Stomach smooth muscle (tissue), 2 donors: Measurements from ENCODE around the gene DENND6B.
"Not testable (repeated sequence)": the region's sequence is repeated elsewhere in the genome, so short reads cannot be mapped to it uniquely, and the experiment has no call there.

ENCODE experiments used
- H3K27ac ChIP-seq: one replicate; pipeline ENCODE4 v1.7.0; 2013; ENCODE audit warnings: mild to moderate bottlenecking, low read length, inconsistent platforms
- H3K27me3 ChIP-seq, 2 donors: one replicate each; pipeline ENCODE4 v1.7.0; 2013; ENCODE audit warnings: low read length in 2 of 2; ENCODE audit not compliant: insufficient read depth in 2 of 2, control insufficient read depth in 1 of 2
- H3K36me3 ChIP-seq, 2 donors: one replicate each; pipeline ENCODE4 v1.7.0; 2013; ENCODE audit warnings: low read length in 2 of 2; ENCODE audit not compliant: control insufficient read depth in 2 of 2, insufficient read depth in 2 of 2
- H3K4me1 ChIP-seq: one replicate; pipeline ENCODE4 v1.7.0; 2013; ENCODE audit warnings: low read length; ENCODE audit not compliant: control insufficient read depth, insufficient read depth
- H3K4me3 ChIP-seq, 2 donors: one replicate each; pipeline ENCODE4 v1.7.0; 2013; ENCODE audit warnings: low read length in 2 of 2
- H3K9ac ChIP-seq, 2 donors: one replicate each; pipeline ENCODE4 v1.7.0; 2013; ENCODE audit warnings: low read length in 2 of 2, mild to moderate bottlenecking in 1 of 2
- H3K9me3 ChIP-seq, 2 donors: one replicate each; pipeline ENCODE4 v1.7.0; 2013; ENCODE audit warnings: low read length in 2 of 2; ENCODE audit not compliant: control insufficient read depth in 2 of 2
- donor health status: healthy.
- donor health status: Pancreatic carcinoma.

DENND6B gene, protein sequence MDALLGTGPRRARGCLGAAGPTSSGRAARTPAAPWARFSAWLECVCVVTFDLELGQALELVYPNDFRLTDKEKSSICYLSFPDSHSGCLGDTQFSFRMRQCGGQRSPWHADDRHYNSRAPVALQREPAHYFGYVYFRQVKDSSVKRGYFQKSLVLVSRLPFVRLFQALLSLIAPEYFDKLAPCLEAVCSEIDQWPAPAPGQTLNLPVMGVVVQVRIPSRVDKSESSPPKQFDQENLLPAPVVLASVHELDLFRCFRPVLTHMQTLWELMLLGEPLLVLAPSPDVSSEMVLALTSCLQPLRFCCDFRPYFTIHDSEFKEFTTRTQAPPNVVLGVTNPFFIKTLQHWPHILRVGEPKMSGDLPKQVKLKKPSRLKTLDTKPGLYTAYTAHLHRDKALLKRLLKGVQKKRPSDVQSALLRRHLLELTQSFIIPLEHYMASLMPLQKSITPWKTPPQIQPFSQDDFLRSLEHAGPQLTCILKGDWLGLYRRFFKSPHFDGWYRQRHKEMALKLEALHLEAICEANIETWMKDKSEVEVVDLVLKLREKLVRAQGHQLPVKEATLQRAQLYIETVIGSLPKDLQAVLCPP

DNA sequence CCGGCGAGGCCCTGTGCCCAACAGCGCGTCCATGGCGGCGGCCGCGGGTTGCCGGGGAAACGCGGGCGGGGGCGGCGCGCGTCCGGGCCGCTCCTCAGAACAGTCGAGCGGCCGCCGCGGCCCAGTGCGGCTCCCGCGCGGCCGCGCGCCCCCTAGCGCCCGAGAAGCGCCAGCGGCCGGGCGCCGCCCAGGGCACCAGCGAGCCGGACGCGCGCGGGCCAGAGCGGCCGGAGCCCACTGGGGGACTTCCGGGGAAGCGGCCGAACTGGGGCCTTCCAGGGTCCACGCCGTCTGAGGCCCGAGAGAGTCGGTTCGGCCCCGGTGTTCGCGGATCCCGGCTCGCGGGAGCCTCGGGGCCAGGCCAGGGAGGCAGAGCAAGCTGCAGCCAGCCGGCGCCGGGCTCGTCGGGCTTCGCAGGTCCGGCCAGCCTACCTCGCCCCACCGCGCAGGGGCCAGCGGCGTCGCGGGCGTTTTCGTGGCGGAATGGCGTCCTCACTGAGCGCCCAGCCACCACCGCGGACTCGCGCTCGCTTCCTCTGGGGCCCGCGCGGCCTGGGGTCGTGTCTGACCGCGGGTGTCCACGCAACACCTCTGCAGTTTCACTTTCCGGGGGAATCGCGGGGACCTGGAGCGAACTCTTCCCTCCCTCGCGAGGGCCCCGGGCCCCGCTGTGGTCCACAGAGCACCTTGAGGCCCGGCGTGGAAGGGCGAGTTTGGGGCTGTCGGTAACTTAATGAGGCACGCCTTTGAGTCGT is at the start of gene DENND6B:
Gene DENND6B, minus strand, starts transcription at position 57 of the 755 bp plus-strand sequence. Its CDS starts 24 bp downstream, at position 33.
- Histone ChIP-seq H3K4me1 (peaks cover 16% of the 10 kb centered on the region), H3K27me3 (no peaks in the 10 kb centered on the region), H3K9ac (peak within 1 kb of the TSS; percentile 88 to 94), H3K9me3 (no peaks in the 10 kb centered on the region), H3K4me3 (peak within 1 kb of the TSS; percentile 66 to 80), H3K36me3 (no peaks in the 10 kb centered on the region), H3K27ac (peak within 1 kb of the TSS; percentile 85)

DNA sequence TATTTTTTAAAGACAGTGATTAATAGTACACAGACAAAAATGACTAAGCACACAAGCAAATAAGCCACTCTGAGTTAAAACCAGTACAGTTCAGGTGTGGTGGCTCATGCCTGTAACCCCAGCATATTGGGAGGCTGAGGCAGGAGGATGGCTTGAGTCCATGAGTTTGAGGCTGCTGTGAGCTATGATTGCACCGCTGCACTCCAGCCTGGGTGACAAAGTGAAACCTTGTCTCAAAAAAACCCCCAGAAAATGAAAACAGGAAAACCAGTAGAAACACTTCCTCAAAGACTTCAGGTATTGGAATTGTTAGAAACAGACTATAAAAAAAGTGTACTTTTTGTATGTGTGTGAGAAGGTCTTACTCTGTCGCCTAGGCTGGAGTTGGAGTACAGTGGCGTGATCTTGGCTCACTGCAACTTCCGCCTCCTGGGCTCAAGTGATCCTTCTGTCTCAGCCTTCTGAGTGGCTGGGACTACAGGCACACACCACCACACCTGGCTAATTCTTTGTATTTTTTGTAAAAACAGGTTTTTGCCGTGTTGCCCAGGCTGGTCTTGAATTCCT is 49.4 kb upstream of the DENND6B start:
- no peaks in the 10 kb centered on the region for H3K4me1 ChIP-seq
- H3K4me3 ChIP-seq: no peak overlapping the region
- H3K9me3 ChIP-seq: no peaks in the 10 kb centered on the region
- no peak overlapping the region for H3K27ac ChIP-seq
- peaks cover 11 to 13% of the 10 kb centered on the region in 2 donors for H3K36me3 ChIP-seq
- H3K27me3 ChIP-seq: no peaks in the 10 kb centered on the region
- H3K9ac ChIP-seq: no peak overlapping the region

DNA sequence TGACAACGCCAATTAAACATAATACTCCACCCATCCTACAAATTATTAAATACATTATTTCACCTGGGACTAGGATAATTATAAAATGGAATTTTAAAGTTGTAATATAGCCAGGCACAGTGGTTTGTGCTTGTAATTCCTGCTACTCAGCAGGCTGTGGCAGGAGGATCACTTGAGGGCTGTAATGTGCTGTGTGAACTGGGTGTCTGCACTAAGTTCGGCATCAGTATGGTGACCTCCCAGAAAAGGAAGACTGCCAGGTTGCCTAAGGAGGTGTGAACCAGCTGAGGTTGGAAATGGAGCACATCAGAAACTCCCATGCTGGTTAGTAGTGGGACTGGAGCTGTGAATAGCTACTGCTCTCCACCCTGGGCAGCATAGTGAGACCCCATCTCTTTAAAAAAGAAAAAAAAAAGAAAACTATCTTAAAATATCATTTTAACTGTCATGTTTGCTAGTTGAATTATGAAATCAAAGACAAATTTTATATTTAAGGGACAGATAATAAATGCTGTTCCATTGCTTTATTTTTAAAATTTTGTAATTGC is 44.4 kb upstream of the DENND6B start:
- H3K27ac ChIP-seq: no peak overlapping the region

DNA sequence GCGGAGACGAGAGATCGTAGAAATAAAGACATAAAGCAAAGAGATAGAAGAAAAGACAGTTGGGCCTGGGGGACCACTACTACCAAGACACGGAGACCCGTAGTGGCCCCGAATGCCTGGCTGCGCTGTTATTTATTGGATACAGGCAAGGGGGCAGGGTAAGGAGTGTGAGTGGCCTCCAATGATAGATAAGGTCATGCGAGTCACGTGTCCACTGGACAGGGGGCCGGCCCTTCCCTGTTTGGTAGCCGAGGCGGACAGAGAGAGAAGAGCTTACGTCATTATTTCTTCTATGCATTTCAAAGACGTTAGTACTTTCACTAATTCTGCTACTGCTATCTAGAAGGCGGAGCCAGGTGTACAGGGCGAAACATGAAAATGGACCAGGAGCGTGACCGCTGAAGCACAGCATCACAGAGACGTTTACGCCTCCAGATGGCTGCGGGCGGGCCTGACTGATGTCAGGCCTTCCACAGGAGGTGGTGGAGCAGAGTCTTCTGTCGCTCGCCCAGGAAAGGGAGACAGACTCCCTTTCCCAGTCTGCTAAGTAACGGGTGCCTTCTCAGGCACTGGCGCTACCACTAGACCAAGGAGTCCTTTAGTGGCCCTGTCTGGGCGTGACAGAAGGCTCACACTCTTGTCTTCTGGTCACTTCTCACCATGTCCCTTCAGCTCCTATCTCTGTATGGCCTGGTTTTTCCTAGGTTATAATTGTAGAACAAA is 41.1 kb upstream of the DENND6B start:
- H3K27ac ChIP-seq: no peak overlapping the region
- H3K9me3 ChIP-seq: no peaks in the 10 kb centered on the region
- H3K4me1 ChIP-seq: peaks cover 1% of the 10 kb centered on the region
- no peaks in the 10 kb centered on the region for H3K27me3 ChIP-seq
- no peak overlapping the region for H3K9ac ChIP-seq
- no peak overlapping the region for H3K4me3 ChIP-seq
- no peaks in the 10 kb centered on the region for H3K36me3 ChIP-seq

More for the DNA sequence above, 44.4 kb upstream of the DENND6B start:
- Histone ChIP-seq H3K9ac (no peak overlapping the region), H3K4me3 (no peak overlapping the region), H3K4me1 (no peaks in the 10 kb centered on the region), H3K9me3 (no peaks in the 10 kb centered on the region), H3K27me3 (no peaks in the 10 kb centered on the region), H3K36me3 (peaks cover 5 to 10% of the 10 kb centered on the region in 2 donors)

DNA sequence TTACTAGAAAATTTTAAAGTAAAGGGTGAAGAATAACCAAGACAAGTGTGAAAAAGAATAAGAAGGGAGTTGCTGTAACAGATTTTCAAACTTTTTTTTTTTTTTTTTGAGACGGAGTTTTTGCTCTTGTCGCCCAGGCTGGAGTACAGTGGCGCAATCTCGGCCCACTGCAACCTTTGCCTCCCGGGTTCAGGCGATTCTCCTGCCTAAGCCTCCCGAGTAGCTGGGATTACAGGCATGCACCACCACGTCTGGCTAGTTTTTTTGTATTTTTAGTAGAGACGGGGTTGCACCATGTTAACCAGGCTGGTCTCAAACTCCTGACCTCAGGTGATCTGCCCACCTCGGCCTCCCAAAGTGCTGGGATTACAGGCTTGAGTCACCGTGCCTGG is 37.0 kb upstream of the DENND6B start:
- not testable (repeated sequence) for H3K27ac ChIP-seq, H3K4me3 ChIP-seq, H3K9me3 ChIP-seq, H3K4me1 ChIP-seq, H3K27me3 ChIP-seq, H3K9ac ChIP-seq, H3K36me3 ChIP-seq

DNA sequence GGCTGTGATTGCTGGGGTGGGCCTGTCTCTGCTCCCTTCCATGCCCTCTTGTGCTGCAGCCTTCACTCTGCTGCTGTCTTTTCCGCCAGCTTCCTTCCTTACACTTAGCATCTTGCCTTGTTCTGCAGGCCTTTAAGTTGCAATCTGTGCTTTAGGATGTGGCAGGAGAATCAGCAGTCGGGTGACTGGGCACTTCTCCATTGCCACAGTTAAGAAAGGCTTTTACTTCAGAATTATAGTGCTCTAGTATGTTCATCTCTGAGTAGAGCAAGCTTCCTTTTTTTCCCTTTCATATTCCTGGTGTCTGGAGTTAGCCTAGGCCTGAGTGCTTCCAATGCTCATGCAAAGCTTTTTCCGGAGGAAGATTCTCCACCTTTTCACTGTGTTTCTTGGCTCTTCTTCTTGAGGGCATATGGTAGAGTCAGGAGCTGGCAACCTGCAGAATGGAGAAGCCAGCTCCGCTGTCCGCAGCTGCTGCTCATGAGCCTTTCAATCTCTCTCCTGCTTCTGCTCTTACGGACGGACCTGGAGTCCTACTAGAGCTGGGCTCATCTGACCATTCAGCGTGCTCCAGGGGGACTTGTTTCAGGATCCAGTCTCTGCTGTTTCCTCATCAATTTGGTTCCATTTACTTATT is 36.5 kb upstream of the DENND6B start:
- Histone ChIP-seq H3K9ac (no peak overlapping the region), H3K4me3 (no peak overlapping the region), H3K27ac (no peak overlapping the region), H3K27me3 (no peaks in the 10 kb centered on the region), H3K9me3 (no peaks in the 10 kb centered on the region), H3K4me1 (peaks cover 2% of the 10 kb centered on the region), H3K36me3 (peaks cover 7 to 9% of the 10 kb centered on the region in 2 donors)

DNA sequence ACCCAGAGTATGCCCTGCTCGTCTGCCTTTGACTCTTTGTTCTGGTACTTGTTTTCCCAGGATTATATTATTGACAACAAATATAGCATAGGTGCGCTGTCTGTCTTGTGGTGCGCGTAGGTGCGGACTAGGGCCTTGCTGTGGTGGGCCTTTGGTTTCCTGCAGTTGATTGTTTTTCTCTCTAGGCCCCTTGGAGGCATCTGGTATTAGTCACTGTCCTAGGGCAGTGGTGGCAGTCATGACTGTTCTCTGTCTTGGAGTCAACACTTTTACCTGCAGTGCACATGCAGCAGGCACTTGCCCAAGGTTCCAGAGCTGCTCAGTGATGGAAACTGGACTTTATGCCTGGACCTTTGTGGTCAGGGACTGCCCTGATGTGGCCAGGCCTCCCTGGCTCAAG is 34.9 kb upstream of the DENND6B start:
- Histone ChIP-seq H3K4me1 (peaks cover 2% of the 10 kb centered on the region), H3K27ac (no peak overlapping the region), H3K9ac (peak overlapping the region in 1 of 2 donors; percentile 6), H3K4me3 (no peak overlapping the region), H3K9me3 (no peaks in the 10 kb centered on the region), H3K36me3 (peaks cover 7 to 9% of the 10 kb centered on the region in 2 donors), H3K27me3 (no peaks in the 10 kb centered on the region)

DNA sequence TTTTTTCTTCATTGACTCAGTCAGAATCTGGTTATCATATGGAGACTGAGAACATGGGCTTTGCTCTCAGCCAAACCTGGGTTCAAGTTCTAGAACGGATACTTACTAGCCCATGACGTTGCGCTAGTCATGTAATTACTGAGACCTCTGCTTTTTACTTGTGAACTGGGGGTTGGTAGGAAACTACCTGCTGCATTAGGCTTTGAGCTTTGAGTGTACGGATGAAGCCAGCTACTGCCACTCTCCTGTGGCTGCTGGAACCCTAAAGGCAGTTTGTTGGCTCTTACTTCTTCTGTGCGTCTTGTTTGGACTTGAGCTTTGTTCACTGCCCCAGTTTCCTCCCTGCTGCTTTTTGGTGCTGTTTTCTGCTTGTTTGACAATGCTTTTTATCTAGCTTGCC is 34.4 kb upstream of the DENND6B start:
- Histone ChIP-seq H3K27ac (no peak overlapping the region), H3K9ac (no peak overlapping the region)

DNA sequence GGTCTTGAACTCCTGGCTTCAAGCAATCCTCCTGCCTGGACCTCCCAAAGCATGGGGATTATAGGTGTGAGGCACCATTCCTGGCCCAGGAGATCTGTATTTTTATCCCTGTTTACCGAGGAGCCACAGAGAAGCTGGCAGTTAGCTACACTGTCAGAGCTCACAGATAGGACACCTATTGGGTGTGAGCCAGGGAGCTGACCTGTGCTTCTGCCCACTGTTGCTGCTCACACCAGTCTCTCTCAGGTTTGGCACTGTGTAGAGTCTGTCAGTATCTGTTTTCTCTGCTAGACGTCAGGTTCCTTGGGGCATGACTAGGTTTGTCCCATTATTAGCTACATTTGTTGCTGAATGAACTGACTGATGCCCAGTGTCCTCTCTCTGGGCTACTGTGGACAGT is 33.8 kb upstream of the DENND6B start:
- Histone ChIP-seq H3K4me1 (peaks cover 2% of the 10 kb centered on the region), H3K27ac (no peak overlapping the region), H3K9ac (no peak overlapping the region), H3K9me3 (no peaks in the 10 kb centered on the region), H3K36me3 (peaks cover 7 to 9% of the 10 kb centered on the region in 2 donors), H3K4me3 (no peak overlapping the region), H3K27me3 (no peaks in the 10 kb centered on the region)

More for the DNA sequence above, 34.4 kb upstream of the DENND6B start:
- H3K36me3 ChIP-seq: peaks cover 7 to 9% of the 10 kb centered on the region in 2 donors
- no peaks in the 10 kb centered on the region for H3K9me3 ChIP-seq
- H3K27me3 ChIP-seq: no peaks in the 10 kb centered on the region
- H3K4me3 ChIP-seq: no peak overlapping the region
- peaks cover 2% of the 10 kb centered on the region for H3K4me1 ChIP-seq
